Astrocyte (in vitro differentiated cells and primary cell): Measurements from ENCODE around the gene CPXM2. TPM values are rescaled to one million over a fixed set of nuclear protein-coding genes. Genes with fewer than 3 reads are reported as not detected.

Experiments used
- DNase-seq: peaks from one replicate; pipeline ENCODE4 v3.0.0-alpha.2; 2010; ENCODE audit warnings: low read depth
- FAIRE-seq: peaks from 2 replicates; lab custom pipeline; 2011; peaks lifted over from hg19 to GRCh38; lab: Jason Lieb, UNC
- H2AFZ ChIP-seq: 2 replicates; pipeline ENCODE4 v1.6.0; 2012; ENCODE audit warnings: low read depth, low read length, inconsistent platforms
- H3K27ac ChIP-seq: 2 replicates; pipeline ENCODE4 v1.5.1; 2011; ENCODE audit warnings: low read depth, low read length, inconsistent platforms
- H3K27me3 ChIP-seq: 2 replicates; pipeline ENCODE4 v1.6.0; 2011; ENCODE audit warnings: low read length, inconsistent platforms; ENCODE audit not compliant: insufficient read depth
- H3K36me3 ChIP-seq: 2 replicates; pipeline ENCODE4 v1.5.1; 2011; ENCODE audit warnings: low read length, inconsistent platforms; ENCODE audit not compliant: insufficient read depth
- H3K4me1 ChIP-seq: 2 replicates; pipeline ENCODE4 v1.5.1; 2011; ENCODE audit warnings: low read length, inconsistent platforms; ENCODE audit not compliant: insufficient read depth
- H3K4me2 ChIP-seq: 2 replicates; pipeline ENCODE4 v1.6.0; 2012; ENCODE audit warnings: low read length, inconsistent platforms
- H3K4me3 ChIP-seq: 2 replicates; pipeline ENCODE4 v1.5.1; 2011; ENCODE audit warnings: low read depth, mild to moderate bottlenecking, low read length, inconsistent platforms; ENCODE audit not compliant: insufficient read depth
- H3K79me2 ChIP-seq: 2 replicates; pipeline ENCODE4 v1.6.0; 2012; ENCODE audit warnings: mild to moderate bottlenecking, low read length, inconsistent platforms; ENCODE audit not compliant: insufficient read depth
- H3K9ac ChIP-seq: 2 replicates; pipeline ENCODE4 v1.6.0; 2012; ENCODE audit warnings: mild to moderate bottlenecking, low read length, inconsistent platforms
- H3K9me3 ChIP-seq: 2 replicates; pipeline ENCODE4 v1.5.1; 2012; ENCODE audit warnings: low read depth, mild to moderate bottlenecking, low read length, inconsistent platforms; ENCODE audit not compliant: insufficient read depth
- H4K20me1 ChIP-seq: 2 replicates; pipeline ENCODE4 v1.6.0; 2012; ENCODE audit warnings: low read length, inconsistent platforms; ENCODE audit not compliant: insufficient read depth
- H3K27ac Mint-ChIP-seq: one replicate; pipeline ENCODE4 v1.8.0; 2021; ENCODE audit warnings: mild to moderate bottlenecking, mixed read lengths; ENCODE audit not compliant: unreplicated experiment
- H3K27me3 Mint-ChIP-seq: one replicate; pipeline ENCODE4 v1.8.0; 2021; ENCODE audit warnings: low read depth, mixed read lengths; ENCODE audit not compliant: unreplicated experiment
- H3K36me3 Mint-ChIP-seq: one replicate; pipeline ENCODE4 v1.8.0; 2021; ENCODE audit warnings: low read depth, mixed read lengths; ENCODE audit not compliant: unreplicated experiment
- H3K4me1 Mint-ChIP-seq: one replicate; pipeline ENCODE4 v1.8.0; 2021; ENCODE audit warnings: low read depth, mixed read lengths; ENCODE audit not compliant: unreplicated experiment
- H3K4me3 Mint-ChIP-seq: one replicate; pipeline ENCODE4 v1.8.0; 2021; ENCODE audit warnings: mild to moderate bottlenecking, moderate library complexity, mixed read lengths; ENCODE audit not compliant: unreplicated experiment
- H3K9me3 Mint-ChIP-seq: one replicate; pipeline ENCODE4 v1.8.0; 2021; ENCODE audit warnings: mild to moderate bottlenecking, mixed read lengths; ENCODE audit not compliant: unreplicated experiment
- CTCF ChIP-seq: IDR thresholded peaks from 2 replicates; pipeline ENCODE4 v1.5.1; 2011; ENCODE audit warnings: low read depth, mild to moderate bottlenecking, inconsistent platforms, low read length, moderate library complexity; ENCODE audit not compliant: insufficient read depth
- EZH2 ChIP-seq: IDR thresholded peaks from 2 replicates; pipeline ENCODE4 v1.6.1; 2012; ENCODE audit warnings: mild to moderate bottlenecking, low read length, inconsistent platforms; ENCODE audit not compliant: insufficient read depth
- total RNA-seq: library from RNA; stranded (reverse); gene quantifications from 2 replicates; pipeline ENCODE4 v1.2.1, GENCODE V29; 2021

The CPXM2 gene
- total RNA-seq, 1 donor from 2014 or later = 5.2 TPM

- H3K9me3 ChIP-seq = no peaks in the 10 kb centered on the region
Observed at GRCh38 chr10:123901621-123902020, 10.0 kb upstream of the CPXM2 start.

GRCh38 chr10:123897146-123897545 is 5.5 kb upstream of the CPXM2 start:
- Mint-ChIP-seq H3K4me1 (no peaks in the 10 kb centered on the region), H3K4me3 (no peak overlapping the region), H3K36me3 (no peaks in the 10 kb centered on the region), H3K27me3 (peaks cover 26% of the 10 kb centered on the region), H3K9me3 (peaks cover 8% of the 10 kb centered on the region), H3K27ac (no peak overlapping the region)
- DNase-seq (no peak), FAIRE-seq (no peak)
- H4K20me1 ChIP-seq = no peaks in the 10 kb centered on the region
- H3K4me1 ChIP-seq = no peaks in the 10 kb centered on the region
- no peak overlapping the region for H2AFZ ChIP-seq
- H3K4me3 ChIP-seq = no peak overlapping the region
- H3K27ac ChIP-seq = no peak overlapping the region
- H3K4me2 ChIP-seq = no peak overlapping the region
- H3K79me2 ChIP-seq = no peaks in the 10 kb centered on the region
- H3K9ac ChIP-seq = no peak overlapping the region
- H3K36me3 ChIP-seq = no peaks in the 10 kb centered on the region
- H3K9me3 ChIP-seq = no peaks in the 10 kb centered on the region
- peaks cover under 1% of the 10 kb centered on the region for H3K27me3 ChIP-seq
- no peak for TF ChIP-seq CTCF
- TF ChIP-seq EZH2 = no peak

More at GRCh38 chr10:123901621-123902020, 10.0 kb upstream of the CPXM2 start:
- no peak overlapping the region for H3K4me3 Mint-ChIP-seq
- no peaks in the 10 kb centered on the region for H3K4me1 Mint-ChIP-seq
- Histone ChIP-seq H3K4me1 (no peaks in the 10 kb centered on the region), H3K27ac (no peak overlapping the region), H2AFZ (no peak overlapping the region), H3K79me2 (no peaks in the 10 kb centered on the region), H4K20me1 (no peaks in the 10 kb centered on the region), H3K4me2 (no peak overlapping the region), H3K36me3 (no peaks in the 10 kb centered on the region), H3K9ac (no peak overlapping the region), H3K4me3 (no peak overlapping the region), H3K27me3 (no peaks in the 10 kb centered on the region)
- H3K36me3 Mint-ChIP-seq = no peaks in the 10 kb centered on the region
- TF ChIP-seq EZH2 (no peak), CTCF (no peak)
- no peak overlapping the region for H3K27ac Mint-ChIP-seq
- H3K9me3 Mint-ChIP-seq = peaks cover 8% of the 10 kb centered on the region
- DNase-seq = no peak
- H3K27me3 Mint-ChIP-seq = peaks cover 42% of the 10 kb centered on the region
- no peak for FAIRE-seq

GRCh38 chr10:123896246-123896927 is 4.8 kb upstream of the CPXM2 start:
- Mint-ChIP-seq H3K27me3 (peaks cover 29% of the 10 kb centered on the region), H3K27ac (no peak overlapping the region), H3K9me3 (peaks cover 8% of the 10 kb centered on the region), H3K4me3 (no peak overlapping the region), H3K36me3 (no peaks in the 10 kb centered on the region), H3K4me1 (no peaks in the 10 kb centered on the region)
- Histone ChIP-seq H3K4me1 (no peaks in the 10 kb centered on the region), H3K9me3 (no peaks in the 10 kb centered on the region), H3K4me2 (no peak overlapping the region), H3K9ac (no peak overlapping the region), H3K36me3 (no peaks in the 10 kb centered on the region), H4K20me1 (no peaks in the 10 kb centered on the region), H3K4me3 (no peak overlapping the region), H2AFZ (no peak overlapping the region), H3K27me3 (peaks cover 2% of the 10 kb centered on the region), H3K79me2 (no peaks in the 10 kb centered on the region), H3K27ac (no peak overlapping the region)
- DNase-seq (no peak), FAIRE-seq (no peak)
- TF ChIP-seq EZH2 (no peak), CTCF (no peak)
